ENCODE data around the gene MGMT. TPM values are rescaled to one million over a fixed set of nuclear protein-coding genes. Genes with fewer than 3 reads are reported as not detected.

MGMT gene
- polyA plus RNA-seq, 3 donors = 9.5 to 23.5 (median 17.5) TPM

- Histone ChIP-seq H3K27ac (ENCODE audit: low read depth in 1 of 2, low read length in 2 of 2) (no peak overlapping the region), H2AFZ (ENCODE audit: insufficient read depth, low read depth, low read length, poor library complexity, severe bottlenecking) (no peak overlapping the region), H3K79me2 (ENCODE audit: insufficient read depth, low read length) (no peaks in the 10 kb centered on the region), H3K9me3 (replicated peaks in 1 of 2; ENCODE audit: control insufficient read depth in 1 of 2, insufficient read depth in 1 of 2, low read length in 2 of 2) (peaks cover 9 to 16% of the 10 kb centered on the region in 2 donors), H3K4me2 (replicated peaks; ENCODE audit: extremely low read depth, low read length, poor library complexity, severe bottlenecking) (no peak overlapping the region), H3K27me3 (ENCODE audit: control insufficient read depth in 2 of 2, insufficient read depth in 2 of 2, low read length in 2 of 2) (no peaks in the 10 kb centered on the region), H4K20me1 (ENCODE audit: insufficient read depth, low read length) (no peaks in the 10 kb centered on the region), H3K4me1 (ENCODE audit: control insufficient read depth in 1 of 2, insufficient read depth in 2 of 2, low read length in 2 of 2) (no peaks in the 10 kb centered on the region), H3K36me3 (replicated peaks in 1 of 2; ENCODE audit: control insufficient read depth in 1 of 2, insufficient read depth in 2 of 2, low read length in 2 of 2) (no peaks in the 10 kb centered on the region), H3K4me3 (replicated peaks in 1 of 3; ENCODE audit: low read depth in 2 of 3, low read length in 3 of 3) (no peak overlapping the region), H3K9ac (ENCODE audit: insufficient read depth, low read length, poor library complexity, severe bottlenecking) (no peak overlapping the region)
- intact Hi-C loops (cut with micrococcal nuclease) = no loop called here
- peaks cover 8 to 28% (median 11%) of the 10 kb centered on the region in 7 donors for H3K9me3 Mint-ChIP-seq
- no peaks in the 10 kb centered on the region for H3K4me1 Mint-ChIP-seq
- no peak for TF ChIP-seq CTCF (IDR thresholded peaks at IDR 0.05)
- no peak for DNase-seq
- H3K4me3 Mint-ChIP-seq = no peak overlapping the region
- H3K27ac Mint-ChIP-seq = peak overlapping the region in 1 of 7 donors; percentile 53
- WGBS (ENCODE audit: insufficient coverage) = 91% methylated on average over 10 of the region's 10 CpGs
- no peaks in the 10 kb centered on the region for H3K36me3 Mint-ChIP-seq
- H3K27me3 Mint-ChIP-seq (ENCODE audit: low read depth in 3 of 3) = peaks cover 0 to 3% (median 0%) of the 10 kb centered on the region in 3 donors
Measured at GRCh38 chr10:129730993-129731325, 263.9 kb downstream of the MGMT start.

DNA sequence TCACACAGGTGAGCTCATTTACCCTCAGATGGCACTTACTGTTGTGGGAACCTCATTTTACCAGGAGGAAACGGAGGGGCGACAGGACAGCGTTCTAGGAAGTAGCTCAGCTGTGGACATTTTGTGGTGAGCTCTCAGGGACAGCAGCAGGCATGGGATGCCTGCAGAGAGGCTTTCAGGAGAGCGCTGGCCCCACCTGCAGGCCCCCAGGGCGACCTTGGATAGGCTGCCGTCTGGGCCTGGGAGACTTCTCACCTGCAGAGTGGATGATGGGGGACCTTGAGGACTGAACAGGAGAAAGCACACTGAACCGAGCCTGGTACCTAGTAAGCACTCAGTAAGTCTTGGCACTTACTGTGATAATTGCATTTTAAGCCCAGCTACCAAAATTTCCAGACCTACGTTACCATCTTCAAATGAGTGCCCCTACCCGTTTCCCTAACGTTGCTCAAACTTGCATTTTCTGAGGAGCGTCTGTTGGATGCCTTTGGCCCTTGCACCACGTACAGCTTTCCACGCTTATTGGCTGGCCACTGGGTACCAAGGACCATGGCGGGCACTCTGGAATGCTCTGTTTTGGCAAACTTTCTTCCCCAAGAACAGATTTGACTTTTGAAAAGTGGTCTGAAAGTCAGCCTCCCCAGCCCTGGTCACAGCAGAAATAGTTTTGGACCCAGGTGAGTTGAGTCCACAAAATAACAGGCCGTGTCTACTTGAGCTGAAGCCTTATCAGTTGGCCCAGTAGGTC is 273.7 kb downstream of the MGMT start:
- no peaks in the 10 kb centered on the region for H3K36me3 Mint-ChIP-seq
- no peak overlapping the region for H2AFZ ChIP-seq (ENCODE audit: insufficient read depth, low read depth, low read length, poor library complexity, severe bottlenecking)
- no peak overlapping the region for H3K4me3 ChIP-seq (replicated peaks in 1 of 3; ENCODE audit: low read depth in 2 of 3, low read length in 3 of 3)
- H3K9me3 ChIP-seq (replicated peaks in 1 of 2; ENCODE audit: control insufficient read depth in 1 of 2, insufficient read depth in 1 of 2, low read length in 2 of 2) = peaks cover 0 to 35% of the 10 kb centered on the region in 2 donors
- no peak for DNase-seq
- peaks cover 9 to 40% (median 15%) of the 10 kb centered on the region in 7 donors for H3K9me3 Mint-ChIP-seq
- no peaks in the 10 kb centered on the region for H4K20me1 ChIP-seq (ENCODE audit: insufficient read depth, low read length)
- H3K4me1 ChIP-seq (ENCODE audit: control insufficient read depth in 1 of 2, insufficient read depth in 2 of 2, low read length in 2 of 2) = peaks cover 0 to 2% of the 10 kb centered on the region in 2 donors
- H3K27ac ChIP-seq (ENCODE audit: low read depth in 1 of 2, low read length in 2 of 2) = no peak overlapping the region
- intact Hi-C loops (cut with micrococcal nuclease) = no loop called here
- no peak overlapping the region for H3K9ac ChIP-seq (ENCODE audit: insufficient read depth, low read length, poor library complexity, severe bottlenecking)
- peaks cover 0 to 5% (median 2%) of the 10 kb centered on the region in 3 donors for H3K27me3 Mint-ChIP-seq (ENCODE audit: low read depth in 3 of 3)
- H3K4me3 Mint-ChIP-seq = no peak overlapping the region
- WGBS (ENCODE audit: insufficient coverage) = 91% methylated on average over 14 of the region's 15 CpGs
- H3K79me2 ChIP-seq (ENCODE audit: insufficient read depth, low read length) = no peaks in the 10 kb centered on the region
- H3K27me3 ChIP-seq (ENCODE audit: control insufficient read depth in 2 of 2, insufficient read depth in 2 of 2, low read length in 2 of 2) = no peaks in the 10 kb centered on the region
- H3K27ac Mint-ChIP-seq = no peak overlapping the region
- peaks cover 10% of the 10 kb centered on the region for H3K4me1 Mint-ChIP-seq
- no peak for TF ChIP-seq CTCF (IDR thresholded peaks at IDR 0.05)
- H3K36me3 ChIP-seq (replicated peaks in 1 of 2; ENCODE audit: control insufficient read depth in 1 of 2, insufficient read depth in 2 of 2, low read length in 2 of 2) = no peaks in the 10 kb centered on the region
- H3K4me2 ChIP-seq (replicated peaks; ENCODE audit: extremely low read depth, low read length, poor library complexity, severe bottlenecking) = no peak overlapping the region

Data from CD14-positive monocyte (primary cell).